ENCODE measurements around the gene ZNF687. TPM values are rescaled to one million over a fixed set of nuclear protein-coding genes. Genes with fewer than 3 reads are reported as not detected.

The ZNF687 gene
- total and polyA plus RNA-seq, 5 donors: 8.6 to 15.0 (median 13.1) TPM

- Histone ChIP-seq H3K9me3 (ENCODE audit: control insufficient read depth, low read length) (no peaks in the 10 kb centered on the region), H3K27ac (ENCODE audit: low read length) (no peak overlapping the region), H3K27me3 (ENCODE audit: control insufficient read depth, insufficient read depth) (no peaks in the 10 kb centered on the region), H3K4me1 (ENCODE audit: control insufficient read depth, insufficient read depth, low read length) (no peaks in the 10 kb centered on the region), H3K4me3 (ENCODE audit: low read length) (no peak overlapping the region)
- DNase-seq (no peak), ATAC-seq (peak in 1 of 2 donors; percentile 2)
- WGBS: 82% methylated on average over 19 of the region's 19 CpGs
- intact Hi-C loops (cut with DNase I): no loop called here
Measured at GRCh38 chr1:151290709-151291303, 8.7 kb downstream of the ZNF687 start.

GRCh38 chr1:151292207-151293030 is 10.3 kb downstream of the ZNF687 start:
- no peak for DNase-seq
- Histone ChIP-seq H3K4me3 (ENCODE audit: low read length) (no peak overlapping the region), H3K27me3 (ENCODE audit: control insufficient read depth, insufficient read depth) (no peaks in the 10 kb centered on the region), H3K9me3 (ENCODE audit: control insufficient read depth, low read length) (no peaks in the 10 kb centered on the region), H3K4me1 (ENCODE audit: control insufficient read depth, insufficient read depth, low read length) (no peaks in the 10 kb centered on the region), H3K27ac (ENCODE audit: low read length) (no peak overlapping the region)
- WGBS: 78% methylated on average over 13 of the region's 13 CpGs
- intact Hi-C loops (cut with DNase I): no loop called here
- no peak for ATAC-seq

GRCh38 chr1:151293093-151293492 is 11.0 kb downstream of the ZNF687 start:
- DNase-seq (no peak), ATAC-seq (no peak)
- Histone ChIP-seq H3K4me3 (ENCODE audit: low read length) (no peak overlapping the region), H3K27ac (ENCODE audit: low read length) (no peak overlapping the region), H3K27me3 (ENCODE audit: control insufficient read depth, insufficient read depth) (no peaks in the 10 kb centered on the region), H3K4me1 (ENCODE audit: control insufficient read depth, insufficient read depth, low read length) (no peaks in the 10 kb centered on the region), H3K9me3 (ENCODE audit: control insufficient read depth, low read length) (no peaks in the 10 kb centered on the region)
- WGBS: 80% methylated on average over 6 of the region's 6 CpGs
- intact Hi-C loops (cut with DNase I): no loop called here

GRCh38 chr1:151294742-151295462 is 12.8 kb downstream of the ZNF687 start:
- Histone ChIP-seq H3K4me3 (ENCODE audit: low read length) (no peak overlapping the region), H3K4me1 (ENCODE audit: control insufficient read depth, insufficient read depth, low read length) (no peaks in the 10 kb centered on the region), H3K27me3 (ENCODE audit: control insufficient read depth, insufficient read depth) (no peaks in the 10 kb centered on the region), H3K9me3 (ENCODE audit: control insufficient read depth, low read length) (no peaks in the 10 kb centered on the region), H3K27ac (ENCODE audit: low read length) (no peak overlapping the region)
- DNase-seq: no peak
- ATAC-seq: no peak
- intact Hi-C loops (cut with DNase I): loop anchor here in 1 of 4 donors (5.0 kb wide), 1 partner anchor 47 kb away; no protein-coding TSS in a partner anchor
- 86% methylated on average over 2 of the region's 2 CpGs for WGBS

GRCh38 chr1:151309811-151310323 is 27.8 kb downstream of the ZNF687 start:
- Histone ChIP-seq H3K9me3 (ENCODE audit: control insufficient read depth, low read length) (no peaks in the 10 kb centered on the region), H3K4me1 (ENCODE audit: control insufficient read depth, insufficient read depth, low read length) (peaks cover 33% of the 10 kb centered on the region), H3K27ac (ENCODE audit: low read length) (peak overlapping the region; percentile 96), H3K4me3 (ENCODE audit: low read length) (no peak overlapping the region), H3K27me3 (ENCODE audit: control insufficient read depth, insufficient read depth) (no peaks in the 10 kb centered on the region)
- WGBS: 57% methylated on average over 7 of the region's 7 CpGs
- DNase-seq: peak in 1 of 3 donors; percentile 62
- ATAC-seq: peak in 1 of 2 donors; percentile 26
- intact Hi-C loops (cut with DNase I): loop anchor here in 1 of 4 donors (10.0 kb wide), 1 partner anchor 95 kb away; no protein-coding TSS in a partner anchor

- H3K27me3 ChIP-seq (ENCODE audit: control insufficient read depth, insufficient read depth): no peaks in the 10 kb centered on the region
- intact Hi-C loops (cut with DNase I): no loop called here
- no peaks in the 10 kb centered on the region for H3K9me3 ChIP-seq (ENCODE audit: control insufficient read depth, low read length)
- 48% methylated on average over 4 of the region's 4 CpGs for whole genome bisulfite sequencing
- H3K4me1 ChIP-seq (ENCODE audit: control insufficient read depth, insufficient read depth, low read length): peaks cover 33% of the 10 kb centered on the region
- DNase-seq (no peak), ATAC-seq (peak; percentile 1 to 6)
- no peak overlapping the region for H3K4me3 ChIP-seq (ENCODE audit: low read length)
- H3K27ac ChIP-seq (ENCODE audit: low read length): peak overlapping the region; percentile 96
Measured at GRCh38 chr1:151311011-151311410, 28.9 kb downstream of the ZNF687 start.

GRCh38 chr1:151311589-151312331 is 29.7 kb downstream of the ZNF687 start:
- Histone ChIP-seq H3K4me3 (ENCODE audit: low read length) (no peak overlapping the region), H3K9me3 (ENCODE audit: control insufficient read depth, low read length) (no peaks in the 10 kb centered on the region), H3K4me1 (ENCODE audit: control insufficient read depth, insufficient read depth, low read length) (peaks cover 33% of the 10 kb centered on the region), H3K27ac (ENCODE audit: low read length) (peak overlapping the region; percentile 96), H3K27me3 (ENCODE audit: control insufficient read depth, insufficient read depth) (no peaks in the 10 kb centered on the region)
- peak; percentile 94 to 97 for ATAC-seq
- WGBS: 33% methylated on average over 7 of the region's 7 CpGs
- peak; percentile 72 to 87 (median 74) for DNase-seq
- intact Hi-C loops (cut with DNase I): no loop called here

- no peaks in the 10 kb centered on the region for H3K9me3 ChIP-seq (ENCODE audit: control insufficient read depth, low read length)
- ATAC-seq (no peak), DNase-seq (no peak)
- intact Hi-C loops (cut with DNase I): no loop called here
- peak overlapping the region; percentile 42 for H3K27ac ChIP-seq (ENCODE audit: low read length)
- no peak overlapping the region for H3K4me3 ChIP-seq (ENCODE audit: low read length)
- peaks cover 33% of the 10 kb centered on the region for H3K4me1 ChIP-seq (ENCODE audit: control insufficient read depth, insufficient read depth, low read length)
- 72% methylated on average over 4 of the region's 4 CpGs for WGBS
- no peaks in the 10 kb centered on the region for H3K27me3 ChIP-seq (ENCODE audit: control insufficient read depth, insufficient read depth)
Measured at GRCh38 chr1:151312411-151312810, 30.3 kb downstream of the ZNF687 start.

GRCh38 chr1:151312826-151313225 is 30.7 kb downstream of the ZNF687 start:
- Histone ChIP-seq H3K27me3 (ENCODE audit: control insufficient read depth, insufficient read depth) (no peaks in the 10 kb centered on the region), H3K27ac (ENCODE audit: low read length) (peak overlapping the region; percentile 42), H3K4me3 (ENCODE audit: low read length) (no peak overlapping the region), H3K9me3 (ENCODE audit: control insufficient read depth, low read length) (no peaks in the 10 kb centered on the region), H3K4me1 (ENCODE audit: control insufficient read depth, insufficient read depth, low read length) (peaks cover 33% of the 10 kb centered on the region)
- ATAC-seq (no peak), DNase-seq (no peak)
- intact Hi-C loops (cut with DNase I): no loop called here
- WGBS: 86% methylated on average over 8 of the region's 8 CpGs

GRCh38 chr1:151313501-151313900 is 31.4 kb downstream of the ZNF687 start:
- ATAC-seq (peak; percentile 17 to 20), DNase-seq (peak in 2 of 3 donors; percentile 65 to 69)
- H3K27ac ChIP-seq (ENCODE audit: low read length): peak overlapping the region; percentile 9
- intact Hi-C loops (cut with DNase I): no loop called here
- H3K27me3 ChIP-seq (ENCODE audit: control insufficient read depth, insufficient read depth): no peaks in the 10 kb centered on the region
- WGBS: 41% methylated on average over 2 of the region's 2 CpGs
- no peaks in the 10 kb centered on the region for H3K9me3 ChIP-seq (ENCODE audit: control insufficient read depth, low read length)
- H3K4me1 ChIP-seq (ENCODE audit: control insufficient read depth, insufficient read depth, low read length): peaks cover 33% of the 10 kb centered on the region
- H3K4me3 ChIP-seq (ENCODE audit: low read length): no peak overlapping the region

All from right cardiac atrium (tissue), 5 donors.